ENCODE results near the gene SMYD4. TPM values are rescaled to one million over a fixed set of nuclear protein-coding genes. Genes with fewer than 3 reads are reported as not detected.

SMYD4 gene
- total RNA-seq, 3 donors from 2014 or later (not counting 1 experiment from before 2014, with no cell fraction given): 20.3 to 37.8 (median 24.3) TPM

- TF ChIP-seq, protein P1, sequence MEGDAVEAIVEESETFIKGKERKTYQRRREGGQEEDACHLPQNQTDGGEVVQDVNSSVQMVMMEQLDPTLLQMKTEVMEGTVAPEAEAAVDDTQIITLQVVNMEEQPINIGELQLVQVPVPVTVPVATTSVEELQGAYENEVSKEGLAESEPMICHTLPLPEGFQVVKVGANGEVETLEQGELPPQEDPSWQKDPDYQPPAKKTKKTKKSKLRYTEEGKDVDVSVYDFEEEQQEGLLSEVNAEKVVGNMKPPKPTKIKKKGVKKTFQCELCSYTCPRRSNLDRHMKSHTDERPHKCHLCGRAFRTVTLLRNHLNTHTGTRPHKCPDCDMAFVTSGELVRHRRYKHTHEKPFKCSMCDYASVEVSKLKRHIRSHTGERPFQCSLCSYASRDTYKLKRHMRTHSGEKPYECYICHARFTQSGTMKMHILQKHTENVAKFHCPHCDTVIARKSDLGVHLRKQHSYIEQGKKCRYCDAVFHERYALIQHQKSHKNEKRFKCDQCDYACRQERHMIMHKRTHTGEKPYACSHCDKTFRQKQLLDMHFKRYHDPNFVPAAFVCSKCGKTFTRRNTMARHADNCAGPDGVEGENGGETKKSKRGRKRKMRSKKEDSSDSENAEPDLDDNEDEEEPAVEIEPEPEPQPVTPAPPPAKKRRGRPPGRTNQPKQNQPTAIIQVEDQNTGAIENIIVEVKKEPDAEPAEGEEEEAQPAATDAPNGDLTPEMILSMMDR (IDR thresholded peaks at IDR 0.05): no peak
- Histone ChIP-seq H3K4me3 (ENCODE audit: low read length) (no peak overlapping the region), H3K27me3 (ENCODE audit: control insufficient read depth, insufficient read depth, low read length) (no peaks in the 10 kb centered on the region), H3K27ac (ENCODE audit: low read length) (no peak overlapping the region), H3K4me1 (ENCODE audit: control insufficient read depth, insufficient read depth, low read length) (no peaks in the 10 kb centered on the region), H3K36me3 (ENCODE audit: control insufficient read depth, insufficient read depth, low read length) (peaks cover 22% of the 10 kb centered on the region), H3K9me3 (ENCODE audit: control insufficient read depth, insufficient read depth, low read length) (no peaks in the 10 kb centered on the region)
- intact Hi-C loops (cut with micrococcal nuclease): no loop called here
- peaks cover 15 to 16% of the 10 kb centered on the region in 2 donors for H3K4me1 Mint-ChIP-seq
- ATAC-seq: no peak
- peak overlapping the region in 1 of 2 donors; percentile 44 for H3K27ac Mint-ChIP-seq
- H3K9me3 Mint-ChIP-seq: no peaks in the 10 kb centered on the region
- 70% methylated on average over 3 of the region's 3 CpGs for WGBS (ENCODE audit: insufficient coverage)
- DNase-seq: no peak
- no peak overlapping the region for H3K4me3 Mint-ChIP-seq
- H3K27me3 Mint-ChIP-seq (ENCODE audit: low read depth in 2 of 2): no peaks in the 10 kb centered on the region
- no peaks in the 10 kb centered on the region for H3K36me3 Mint-ChIP-seq
Observed at GRCh38 chr17:1797323-1797722, 32.4 kb downstream of the SMYD4 start.

DNA sequence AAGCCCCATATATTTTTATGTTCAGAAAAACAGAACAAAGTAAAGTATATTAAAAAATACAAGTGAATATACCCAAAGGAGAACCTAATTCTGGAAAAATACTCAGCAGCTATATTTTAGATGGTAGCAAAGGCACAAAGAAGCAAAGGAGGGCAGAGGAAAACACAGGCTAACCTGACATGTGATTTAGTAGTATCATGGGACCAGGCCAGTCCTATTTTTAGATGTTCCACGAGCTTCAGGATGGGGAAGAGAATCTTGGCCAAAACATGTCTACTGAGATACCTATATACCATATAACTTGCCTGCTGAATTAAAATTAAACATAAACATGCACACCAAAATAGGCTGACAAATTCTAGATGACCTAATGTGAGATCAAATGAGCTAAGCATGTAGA lies 32.9 kb downstream of the SMYD4 start:
- Mint-ChIP-seq H3K36me3 (no peaks in the 10 kb centered on the region), H3K27ac (peak overlapping the region in 1 of 2 donors; percentile 44), H3K27me3 (ENCODE audit: low read depth in 2 of 2) (no peaks in the 10 kb centered on the region), H3K9me3 (no peaks in the 10 kb centered on the region), H3K4me3 (no peak overlapping the region), H3K4me1 (peaks cover 15 to 16% of the 10 kb centered on the region in 2 donors)
- ATAC-seq (no peak), DNase-seq (no peak)
- no peaks in the 10 kb centered on the region for H3K9me3 ChIP-seq (ENCODE audit: control insufficient read depth, insufficient read depth, low read length)
- peaks cover 18% of the 10 kb centered on the region for H3K36me3 ChIP-seq (ENCODE audit: control insufficient read depth, insufficient read depth, low read length)
- no peaks in the 10 kb centered on the region for H3K27me3 ChIP-seq (ENCODE audit: control insufficient read depth, insufficient read depth, low read length)
- no peaks in the 10 kb centered on the region for H3K4me1 ChIP-seq (ENCODE audit: control insufficient read depth, insufficient read depth, low read length)
- TF ChIP-seq, protein P1 (IDR thresholded peaks at IDR 0.05): no peak
- H3K4me3 ChIP-seq (ENCODE audit: low read length): no peak overlapping the region
- 18% methylated on average over 1 of the region's 1 CpG for WGBS (ENCODE audit: insufficient coverage)
- no peak overlapping the region for H3K27ac ChIP-seq (ENCODE audit: low read length)
- intact Hi-C loops (cut with micrococcal nuclease): no loop called here

GRCh38 chr17:1793447-1793806 lies 36.3 kb downstream of the SMYD4 start:
- intact Hi-C loops (cut with micrococcal nuclease): no loop called here
- Histone ChIP-seq H3K4me3 (ENCODE audit: low read length) (no peak overlapping the region), H3K27me3 (ENCODE audit: control insufficient read depth, insufficient read depth, low read length) (no peaks in the 10 kb centered on the region), H3K9me3 (ENCODE audit: control insufficient read depth, insufficient read depth, low read length) (no peaks in the 10 kb centered on the region), H3K27ac (ENCODE audit: low read length) (no peak overlapping the region), H3K36me3 (ENCODE audit: control insufficient read depth, insufficient read depth, low read length) (peaks cover 3% of the 10 kb centered on the region), H3K4me1 (ENCODE audit: control insufficient read depth, insufficient read depth, low read length) (no peaks in the 10 kb centered on the region)
- H3K36me3 Mint-ChIP-seq: no peaks in the 10 kb centered on the region
- TF ChIP-seq, protein P1 (IDR thresholded peaks at IDR 0.05): no peak
- DNase-seq: no peak
- H3K9me3 Mint-ChIP-seq: no peaks in the 10 kb centered on the region
- no peak overlapping the region for H3K27ac Mint-ChIP-seq
- H3K27me3 Mint-ChIP-seq (ENCODE audit: low read depth in 2 of 2): no peaks in the 10 kb centered on the region
- no peak for ATAC-seq
- whole genome bisulfite sequencing (ENCODE audit: insufficient coverage): 88% methylated on average over 1 of the region's 1 CpG
- H3K4me3 Mint-ChIP-seq: no peak overlapping the region
- peaks cover 15 to 16% of the 10 kb centered on the region in 2 donors for H3K4me1 Mint-ChIP-seq
